Colonic mucosa (tissue), 4 donors: ENCODE results near the gene GLE1. TPM values are rescaled to one million over a fixed set of nuclear protein-coding genes. Genes with fewer than 3 reads are reported as not detected.
A peak's percentile ranks its signal among the peaks of the same experiment; 100 is the strongest.
"Not testable (repeated sequence)": the region's sequence is repeated elsewhere in the genome, so short reads cannot be mapped to it uniquely, and the experiment has no call there.

Source experiments
- DNase-seq: peaks from one replicate; pipeline ENCODE4 v3.0.0-alpha.2; 2020
- H3K27ac ChIP-seq: fragments of 200-600 bp; one replicate; pipeline ENCODE4 v1.8.0; 2021
- H3K27me3 ChIP-seq: fragments of 200-600 bp; one replicate; pipeline ENCODE4 v1.8.0; 2021
- H3K36me3 ChIP-seq: fragments of 200-600 bp; one replicate; pipeline ENCODE4 v1.8.0; 2021
- H3K4me1 ChIP-seq: fragments of 200-600 bp; one replicate; pipeline ENCODE4 v1.8.0; 2021; ENCODE audit warnings: mild to moderate bottlenecking
- H3K4me3 ChIP-seq: fragments of 200-600 bp; one replicate; pipeline ENCODE4 v1.8.0; 2021
- H3K9ac ChIP-seq, 2 donors: one replicate each; pipeline ENCODE4 v1.7.0; 2013; ENCODE audit warnings: control low read depth in 2 of 2, low read depth in 2 of 2, low read length in 2 of 2
- H3K9me3 ChIP-seq: fragments of 200-600 bp; one replicate; pipeline ENCODE4 v1.8.0; 2021
- intact Hi-C: fragments of 100-400 bp; cut with DNase I; formaldehyde crosslinking; loops from one replicate; pipeline ENCODE4 v1.14.1; 2022
- total RNA-seq, 2 donors: library from RNA; stranded (reverse); fragmentation: NEBNext Ultra II Directional in 1 of 2; extraction: Animal tissue kit (Norgen Biotek cat#: 25700) in 1 of 2; gene quantifications; one replicate each; pipeline ENCODE4 v1.2.1, GENCODE V29; 2021
- TF ChIP-seq, protein P1 (sequence below): fragments of 200-600 bp; IDR thresholded peaks from one replicate; pipeline ENCODE4 v1.8.0; 2022; ENCODE audit warnings: antibody characterized with exemption, mild to moderate bottlenecking
- donor health status: healthy.
- donor health status: DM: no; HTN: no; CAD: no.
- donor health status: DM: no; HTN: no; CAD: no.

GLE1 gene
- total RNA-seq, 2 donors from 2014 or later, result 30.7 to 44.5 TPM

DNA sequence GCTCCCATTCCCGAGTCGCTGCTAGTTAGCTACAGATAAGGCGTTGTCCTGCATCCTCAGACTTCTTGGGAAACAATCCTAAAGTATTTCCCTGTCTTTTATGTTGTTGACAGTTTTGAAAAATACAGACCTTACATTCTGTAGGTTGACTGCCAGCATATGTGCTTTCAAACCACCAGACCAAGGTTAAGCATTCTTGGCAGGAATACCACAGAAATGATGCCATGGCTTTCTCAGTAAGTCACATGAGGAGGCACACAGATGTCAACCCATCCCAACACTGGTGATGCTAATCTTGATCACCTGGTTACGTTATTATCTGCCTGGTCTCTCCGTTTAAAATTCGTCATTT, 871 bp downstream of the GLE1 start:
- no peak for DNase-seq
- Histone ChIP-seq H3K9me3 (no peaks in the 10 kb centered on the region), H3K36me3 (peaks cover 5% of the 10 kb centered on the region), H3K27me3 (no peaks in the 10 kb centered on the region), H3K4me1 (peaks cover 12% of the 10 kb centered on the region), H3K27ac (peak overlapping the region; percentile 80), H3K4me3 (peak overlapping the region; percentile 91), H3K9ac (peak overlapping the region; percentile 94 to 99)
- intact Hi-C loops, result no loop called here
- TF ChIP-seq, protein P1, sequence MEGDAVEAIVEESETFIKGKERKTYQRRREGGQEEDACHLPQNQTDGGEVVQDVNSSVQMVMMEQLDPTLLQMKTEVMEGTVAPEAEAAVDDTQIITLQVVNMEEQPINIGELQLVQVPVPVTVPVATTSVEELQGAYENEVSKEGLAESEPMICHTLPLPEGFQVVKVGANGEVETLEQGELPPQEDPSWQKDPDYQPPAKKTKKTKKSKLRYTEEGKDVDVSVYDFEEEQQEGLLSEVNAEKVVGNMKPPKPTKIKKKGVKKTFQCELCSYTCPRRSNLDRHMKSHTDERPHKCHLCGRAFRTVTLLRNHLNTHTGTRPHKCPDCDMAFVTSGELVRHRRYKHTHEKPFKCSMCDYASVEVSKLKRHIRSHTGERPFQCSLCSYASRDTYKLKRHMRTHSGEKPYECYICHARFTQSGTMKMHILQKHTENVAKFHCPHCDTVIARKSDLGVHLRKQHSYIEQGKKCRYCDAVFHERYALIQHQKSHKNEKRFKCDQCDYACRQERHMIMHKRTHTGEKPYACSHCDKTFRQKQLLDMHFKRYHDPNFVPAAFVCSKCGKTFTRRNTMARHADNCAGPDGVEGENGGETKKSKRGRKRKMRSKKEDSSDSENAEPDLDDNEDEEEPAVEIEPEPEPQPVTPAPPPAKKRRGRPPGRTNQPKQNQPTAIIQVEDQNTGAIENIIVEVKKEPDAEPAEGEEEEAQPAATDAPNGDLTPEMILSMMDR, result no peak

GRCh38 chr9:128505906-128506305, 1.4 kb downstream of the GLE1 start:
- H3K27ac ChIP-seq, H3K4me3 ChIP-seq, H3K9ac ChIP-seq, H3K36me3 ChIP-seq, H3K27me3 ChIP-seq, DNase-seq, intact Hi-C loops, H3K9me3 ChIP-seq: not testable (repeated sequence)
- peaks cover 12% of the 10 kb centered on the region for H3K4me1 ChIP-seq

DNA sequence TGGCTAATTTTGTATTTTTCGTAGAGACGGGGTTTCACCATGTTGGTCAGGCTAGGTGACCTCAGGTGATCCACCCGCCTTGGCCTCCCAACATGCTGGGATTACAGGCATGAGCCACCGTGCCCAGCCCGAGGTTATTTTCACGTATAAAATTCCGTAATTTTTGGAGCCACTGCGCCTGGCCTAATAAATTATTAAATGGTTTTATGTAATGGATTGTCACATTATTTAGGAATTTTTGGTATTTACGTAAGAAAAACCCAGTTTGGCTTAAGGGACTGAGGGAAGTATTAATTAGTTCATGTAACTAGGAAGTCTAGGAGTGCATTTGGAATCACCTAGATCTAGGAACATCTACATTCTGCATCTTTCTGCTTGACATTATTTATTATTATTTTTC, 8.3 kb downstream of the GLE1 start:
- intact Hi-C loops, result no loop called here
- H3K27me3 ChIP-seq, result no peaks in the 10 kb centered on the region
- no peak for DNase-seq

DNA sequence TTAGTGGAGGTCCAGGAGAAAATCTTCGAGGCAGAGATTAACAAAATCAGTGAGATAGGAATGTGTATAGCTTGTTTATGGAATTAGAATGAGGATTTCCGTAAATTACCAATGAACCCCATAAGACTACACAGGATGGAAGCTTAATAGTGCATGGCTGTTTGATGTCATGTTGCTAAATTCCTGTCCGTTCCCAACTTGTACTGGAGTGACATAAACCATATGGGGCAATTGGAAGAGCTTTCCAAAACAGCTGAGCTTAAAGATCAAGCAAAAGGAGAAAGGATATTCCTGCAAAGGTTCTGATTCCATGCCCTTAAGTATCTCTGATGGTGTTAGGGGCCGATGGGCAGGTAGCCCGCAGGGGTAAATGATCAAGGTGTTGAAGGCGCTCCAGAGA, 17.4 kb downstream of the GLE1 start:
- DNase-seq, result no peak
- Histone ChIP-seq H3K36me3 (peaks cover 14% of the 10 kb centered on the region), H3K27me3 (no peaks in the 10 kb centered on the region), H3K9ac (no peak overlapping the region), H3K4me1 (no peaks in the 10 kb centered on the region), H3K9me3 (no peaks in the 10 kb centered on the region), H3K27ac (no peak overlapping the region), H3K4me3 (no peak overlapping the region)
- intact Hi-C loops, result loop anchor here (10.0 kb wide), 1 partner anchor 73 kb away; no protein-coding TSS in a partner anchor
- TF ChIP-seq, protein P1, result no peak

More for the DNA sequence above, 8.3 kb downstream of the GLE1 start:
- H3K4me3 ChIP-seq, result no peak overlapping the region
- TF ChIP-seq, protein P1, result no peak
- no peak overlapping the region for H3K27ac ChIP-seq
- peaks cover 9% of the 10 kb centered on the region for H3K36me3 ChIP-seq
- H3K4me1 ChIP-seq, result no peaks in the 10 kb centered on the region
- no peak overlapping the region for H3K9ac ChIP-seq
- no peaks in the 10 kb centered on the region for H3K9me3 ChIP-seq

DNA sequence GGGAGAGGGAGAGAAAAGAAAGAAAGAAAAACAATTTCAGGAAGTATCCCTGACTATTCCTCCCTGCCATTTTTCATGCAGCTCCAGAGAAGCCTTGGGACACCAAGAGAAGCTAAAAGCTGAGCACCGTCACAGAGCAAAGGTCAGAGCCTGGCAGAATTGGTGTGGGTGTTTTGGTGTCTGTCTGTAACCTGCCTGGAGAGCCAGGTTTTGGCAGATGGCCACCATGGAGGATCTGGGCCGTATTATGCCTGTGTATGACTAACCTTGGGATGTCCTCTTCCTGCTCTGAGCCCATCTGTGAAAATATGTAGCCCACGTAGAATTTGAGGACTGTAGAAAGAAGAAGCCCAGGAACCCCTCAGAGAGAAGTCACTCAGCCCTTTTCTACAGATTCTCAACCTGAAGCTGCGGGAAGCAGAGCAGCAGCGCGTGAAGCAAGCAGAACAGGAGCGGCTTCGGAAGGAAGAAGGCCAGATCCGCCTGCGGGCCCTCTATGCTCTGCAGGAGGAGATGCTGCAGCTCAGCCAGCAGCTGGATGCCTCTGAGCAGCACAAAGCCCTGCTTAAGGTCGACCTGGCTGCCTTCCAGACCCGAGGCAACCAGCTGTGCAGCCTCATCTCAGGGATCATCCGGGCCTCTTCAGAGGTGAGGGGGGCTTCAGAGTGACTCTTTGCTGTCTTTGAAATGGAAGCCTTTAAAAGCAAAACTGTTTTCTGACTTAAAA, 18.8 kb downstream of the GLE1 start:
- Histone ChIP-seq H3K9me3 (no peaks in the 10 kb centered on the region), H3K27ac (no peak overlapping the region), H3K36me3 (peaks cover 14% of the 10 kb centered on the region), H3K9ac (no peak overlapping the region), H3K27me3 (no peaks in the 10 kb centered on the region), H3K4me1 (no peaks in the 10 kb centered on the region), H3K4me3 (no peak overlapping the region)
- intact Hi-C loops, result loop anchor here (10.0 kb wide), 1 partner anchor 71 kb away; no protein-coding TSS in a partner anchor
- no peak for DNase-seq
- TF ChIP-seq, protein P1, result no peak

DNA sequence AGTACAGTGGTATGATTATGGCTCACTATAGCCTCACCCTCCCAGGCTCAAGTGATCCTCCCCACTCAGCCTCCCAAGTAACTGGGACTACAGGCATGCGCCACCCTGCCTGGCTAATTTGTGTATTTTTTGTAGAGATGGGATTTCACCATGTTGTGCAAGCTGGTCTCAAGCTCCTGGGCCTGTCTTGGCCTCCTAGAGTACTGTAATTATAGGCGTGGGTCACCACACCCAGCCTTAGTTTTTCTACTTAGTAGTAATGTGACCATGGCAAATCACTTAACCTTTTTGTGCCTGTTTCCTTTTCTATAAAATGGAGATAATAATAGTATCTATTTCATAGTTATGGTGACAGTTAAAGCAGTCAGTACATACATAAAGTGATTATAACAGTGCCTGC, 22.2 kb downstream of the GLE1 start:
- Histone ChIP-seq H3K27ac (no peak overlapping the region), H3K36me3 (peaks cover 19% of the 10 kb centered on the region)
- TF ChIP-seq, protein P1, result no peak

More for the DNA sequence above, 22.2 kb downstream of the GLE1 start:
- no peak overlapping the region for H3K4me3 ChIP-seq
- no peaks in the 10 kb centered on the region for H3K4me1 ChIP-seq
- no peaks in the 10 kb centered on the region for H3K27me3 ChIP-seq
- no peaks in the 10 kb centered on the region for H3K9me3 ChIP-seq
- DNase-seq, result no peak
- intact Hi-C loops, result loop anchor here (10.0 kb wide), 1 partner anchor 68 kb away; no protein-coding TSS in a partner anchor
- H3K9ac ChIP-seq, result no peak overlapping the region
